ENCODE data around the gene NOL6. TPM values are rescaled to one million over a fixed set of nuclear protein-coding genes. Genes with fewer than 3 reads are reported as not detected.
"Not testable (repeated sequence)": the region's sequence is repeated elsewhere in the genome, so short reads cannot be mapped to it uniquely, and the experiment has no call there.

The NOL6 gene
- total RNA-seq, 2 donors from 2014 or later = 20.8 to 34.9 TPM

- Histone ChIP-seq H3K27ac (peak overlapping the region; percentile 64 to 86), H3K4me3 (peak overlapping the region; percentile 97), H3K36me3 (no peaks in the 10 kb centered on the region), H3K4me1 (ENCODE audit: control insufficient read depth in 1 of 2, low read depth in 2 of 2) (no peaks in the 10 kb centered on the region), H3K27me3 (replicated peaks; ENCODE audit: insufficient read depth) (no peaks in the 10 kb centered on the region), H3K9me3 (no peaks in the 10 kb centered on the region)
- DNase-seq (ENCODE audit: low spot score) (no peak), ATAC-seq (ENCODE audit: insufficient number of reproducible peaks, low FRiP score, low read depth) (no peak)
- no peak for TF ChIP-seq CTCF (IDR thresholded peaks at IDR 0.05)
Measured at GRCh38 chr9:33510262-33511183, 36.8 kb upstream of the NOL6 start.

- ATAC-seq (ENCODE audit: insufficient number of reproducible peaks, low FRiP score, low read depth) (no peak), DNase-seq (ENCODE audit: low spot score) (no peak)
- no peaks in the 10 kb centered on the region for H3K9me3 ChIP-seq
- no peak for TF ChIP-seq CTCF (IDR thresholded peaks at IDR 0.05)
- no peaks in the 10 kb centered on the region for H3K4me1 ChIP-seq (ENCODE audit: control insufficient read depth in 1 of 2, low read depth in 2 of 2)
- H3K36me3 ChIP-seq = no peaks in the 10 kb centered on the region
- H3K27me3 ChIP-seq (replicated peaks; ENCODE audit: insufficient read depth) = no peaks in the 10 kb centered on the region
- H3K27ac ChIP-seq = no peak overlapping the region
- no peak overlapping the region for H3K4me3 ChIP-seq
Measured at GRCh38 chr9:33506626-33507370, 33.1 kb upstream of the NOL6 start.

- Histone ChIP-seq H3K27me3 (replicated peaks; ENCODE audit: insufficient read depth) (no peaks in the 10 kb centered on the region), H3K9me3 (no peaks in the 10 kb centered on the region), H3K4me1 (ENCODE audit: control insufficient read depth in 1 of 2, low read depth in 2 of 2) (no peaks in the 10 kb centered on the region), H3K27ac (no peak overlapping the region), H3K4me3 (no peak overlapping the region), H3K36me3 (no peaks in the 10 kb centered on the region)
- no peak for TF ChIP-seq CTCF (IDR thresholded peaks at IDR 0.05)
- no peak for ATAC-seq (ENCODE audit: insufficient number of reproducible peaks, low FRiP score, low read depth)
- DNase-seq (ENCODE audit: low spot score) = no peak
Measured at GRCh38 chr9:33498387-33498786, 24.7 kb upstream of the NOL6 start.

- H3K9me3 ChIP-seq; H3K4me3 ChIP-seq; H3K4me1 ChIP-seq (ENCODE audit: control insufficient read depth in 1 of 2, low read depth in 2 of 2); H3K27me3 ChIP-seq (replicated peaks; ENCODE audit: insufficient read depth); ATAC-seq (ENCODE audit: insufficient number of reproducible peaks, low FRiP score, low read depth); H3K36me3 ChIP-seq; DNase-seq (ENCODE audit: low spot score); H3K27ac ChIP-seq: not testable (repeated sequence)
Measured at GRCh38 chr9:33493819-33494218, 20.1 kb upstream of the NOL6 start.

GRCh38 chr9:33489066-33489465, 15.3 kb upstream of the NOL6 start:
- Histone ChIP-seq H3K27ac (no peak overlapping the region), H3K9me3 (no peaks in the 10 kb centered on the region), H3K36me3 (no peaks in the 10 kb centered on the region), H3K4me3 (no peak overlapping the region), H3K27me3 (replicated peaks; ENCODE audit: insufficient read depth) (no peaks in the 10 kb centered on the region), H3K4me1 (ENCODE audit: control insufficient read depth in 1 of 2, low read depth in 2 of 2) (no peaks in the 10 kb centered on the region)
- no peak for ATAC-seq (ENCODE audit: insufficient number of reproducible peaks, low FRiP score, low read depth)
- no peak for TF ChIP-seq CTCF (IDR thresholded peaks at IDR 0.05)
- DNase-seq (ENCODE audit: low spot score) = no peak

GRCh38 chr9:33485312-33485711, 11.6 kb upstream of the NOL6 start:
- not testable (repeated sequence) for H3K27ac ChIP-seq; H3K36me3 ChIP-seq; H3K4me3 ChIP-seq; H3K4me1 ChIP-seq (ENCODE audit: control insufficient read depth in 1 of 2, low read depth in 2 of 2); H3K9me3 ChIP-seq; DNase-seq (ENCODE audit: low spot score); H3K27me3 ChIP-seq (replicated peaks; ENCODE audit: insufficient read depth); ATAC-seq (ENCODE audit: insufficient number of reproducible peaks, low FRiP score, low read depth)

Data from thoracic aorta (tissue), 2 donors.